ENCODE data around the gene HSDL2. TPM values are rescaled to one million over a fixed set of nuclear protein-coding genes. Genes with fewer than 3 reads are reported as not detected.
"Not testable (repeated sequence)": the region's sequence is repeated elsewhere in the genome, so short reads cannot be mapped to it uniquely, and the experiment has no call there.

Gene HSDL2
- total RNA-seq, 6 experiments from 2014 or later = 31.7 to 38.6 (median 33.5) TPM

DNA sequence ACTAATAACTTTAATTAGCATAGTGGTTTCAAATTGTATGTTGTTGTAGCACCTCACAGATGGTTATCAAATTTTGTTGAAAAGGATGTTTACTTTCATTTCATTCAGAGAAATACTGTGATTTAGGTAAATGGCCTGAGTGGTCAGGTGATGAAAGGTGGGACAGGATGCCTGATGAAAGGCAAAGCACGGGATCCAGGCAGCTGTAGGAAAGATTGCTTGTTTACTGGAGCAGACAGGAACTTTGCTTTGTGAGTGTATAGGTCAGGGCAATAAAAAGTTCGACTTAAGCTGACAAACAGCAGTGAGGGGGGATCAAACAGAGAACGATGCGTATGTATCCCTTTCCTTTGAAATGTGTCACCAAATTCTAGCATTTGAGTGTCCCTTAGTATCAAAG is 125.7 kb downstream of the HSDL2 start:
- no peak for DNase-seq
- Mint-ChIP-seq H3K4me1 (ENCODE audit: low read depth) (peaks cover 23% of the 10 kb centered on the region), H3K4me3 (no peak overlapping the region), H3K27ac (no peak overlapping the region), H3K36me3 (ENCODE audit: low read depth) (peaks cover 5% of the 10 kb centered on the region; the same call in 1 of the 2 replicates), H3K9me3 (no peaks in the 10 kb centered on the region), H3K27me3 (ENCODE audit: insufficient read depth) (no peaks in the 10 kb centered on the region)
- TF ChIP-seq, protein P1, sequence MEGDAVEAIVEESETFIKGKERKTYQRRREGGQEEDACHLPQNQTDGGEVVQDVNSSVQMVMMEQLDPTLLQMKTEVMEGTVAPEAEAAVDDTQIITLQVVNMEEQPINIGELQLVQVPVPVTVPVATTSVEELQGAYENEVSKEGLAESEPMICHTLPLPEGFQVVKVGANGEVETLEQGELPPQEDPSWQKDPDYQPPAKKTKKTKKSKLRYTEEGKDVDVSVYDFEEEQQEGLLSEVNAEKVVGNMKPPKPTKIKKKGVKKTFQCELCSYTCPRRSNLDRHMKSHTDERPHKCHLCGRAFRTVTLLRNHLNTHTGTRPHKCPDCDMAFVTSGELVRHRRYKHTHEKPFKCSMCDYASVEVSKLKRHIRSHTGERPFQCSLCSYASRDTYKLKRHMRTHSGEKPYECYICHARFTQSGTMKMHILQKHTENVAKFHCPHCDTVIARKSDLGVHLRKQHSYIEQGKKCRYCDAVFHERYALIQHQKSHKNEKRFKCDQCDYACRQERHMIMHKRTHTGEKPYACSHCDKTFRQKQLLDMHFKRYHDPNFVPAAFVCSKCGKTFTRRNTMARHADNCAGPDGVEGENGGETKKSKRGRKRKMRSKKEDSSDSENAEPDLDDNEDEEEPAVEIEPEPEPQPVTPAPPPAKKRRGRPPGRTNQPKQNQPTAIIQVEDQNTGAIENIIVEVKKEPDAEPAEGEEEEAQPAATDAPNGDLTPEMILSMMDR (IDR thresholded peaks at IDR 0.05) = no peak

DNA sequence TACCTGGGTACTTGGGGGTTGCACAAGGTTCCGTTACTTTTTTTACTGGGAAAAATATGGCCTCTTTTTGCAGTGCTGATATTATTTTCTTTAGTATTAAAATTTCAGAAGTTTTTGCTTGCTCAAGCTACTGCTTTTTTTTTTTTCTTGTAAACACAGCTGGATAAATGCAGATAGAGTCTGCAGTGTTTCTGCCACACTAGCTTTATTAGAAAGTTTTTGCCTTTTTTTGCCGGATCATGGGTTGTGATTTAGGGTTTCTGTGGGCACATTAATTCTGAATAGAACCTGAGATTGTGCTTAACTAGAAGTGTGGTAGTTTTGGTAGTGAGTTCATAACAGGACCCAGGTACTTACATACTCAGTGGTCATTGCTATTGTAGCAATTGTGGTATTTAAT is 126.7 kb downstream of the HSDL2 start:
- Mint-ChIP-seq H3K27me3 (ENCODE audit: insufficient read depth) (no peaks in the 10 kb centered on the region), H3K4me1 (ENCODE audit: low read depth) (peaks cover 19% of the 10 kb centered on the region), H3K36me3 (ENCODE audit: low read depth) (peaks cover 1% of the 10 kb centered on the region; the same call in 1 of the 2 replicates), H3K4me3 (no peak overlapping the region), H3K9me3 (no peaks in the 10 kb centered on the region), H3K27ac (no peak overlapping the region)
- TF ChIP-seq, protein P1 (IDR thresholded peaks at IDR 0.05) = no peak
- no peak for DNase-seq

DNA sequence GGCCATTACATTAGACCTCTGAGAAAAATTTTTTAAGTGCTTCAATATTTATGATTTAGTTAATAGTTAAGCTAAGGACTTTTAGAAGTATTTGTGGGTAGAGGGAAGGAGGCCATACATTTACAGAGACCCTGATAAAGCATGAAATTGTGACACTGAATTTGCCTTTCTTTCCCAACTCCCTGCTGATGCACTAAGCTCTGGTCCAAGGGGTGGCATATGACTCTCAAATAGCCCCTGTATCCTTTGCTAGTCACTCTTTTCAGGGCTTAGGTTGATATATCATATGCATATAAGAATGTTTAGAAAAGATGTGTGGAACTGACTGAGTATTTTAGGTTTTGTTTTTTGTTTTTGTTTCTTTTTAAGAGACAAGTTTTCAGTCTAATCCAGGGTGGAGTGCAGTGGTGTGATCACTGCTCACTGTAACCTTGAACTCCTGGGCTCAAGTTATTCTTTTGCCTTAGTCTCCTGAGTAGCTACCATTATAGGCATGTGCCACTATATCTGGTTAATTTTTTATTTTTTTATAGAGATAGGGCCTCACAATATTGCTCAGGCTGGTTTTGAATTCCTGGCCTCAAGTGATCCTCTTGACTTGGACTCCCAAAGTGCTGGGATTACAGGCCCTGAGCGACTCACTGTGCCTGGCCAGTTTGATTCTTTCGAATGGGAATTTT is 127.2 kb downstream of the HSDL2 start:
- Mint-ChIP-seq H3K27me3 (ENCODE audit: insufficient read depth) (no peaks in the 10 kb centered on the region), H3K27ac (no peak overlapping the region), H3K4me1 (ENCODE audit: low read depth) (peaks cover 13% of the 10 kb centered on the region), H3K4me3 (no peak overlapping the region), H3K9me3 (no peaks in the 10 kb centered on the region), H3K36me3 (ENCODE audit: low read depth) (no peaks in the 10 kb centered on the region)
- no peak for DNase-seq
- TF ChIP-seq, protein P1 (IDR thresholded peaks at IDR 0.05) = no peak

DNA sequence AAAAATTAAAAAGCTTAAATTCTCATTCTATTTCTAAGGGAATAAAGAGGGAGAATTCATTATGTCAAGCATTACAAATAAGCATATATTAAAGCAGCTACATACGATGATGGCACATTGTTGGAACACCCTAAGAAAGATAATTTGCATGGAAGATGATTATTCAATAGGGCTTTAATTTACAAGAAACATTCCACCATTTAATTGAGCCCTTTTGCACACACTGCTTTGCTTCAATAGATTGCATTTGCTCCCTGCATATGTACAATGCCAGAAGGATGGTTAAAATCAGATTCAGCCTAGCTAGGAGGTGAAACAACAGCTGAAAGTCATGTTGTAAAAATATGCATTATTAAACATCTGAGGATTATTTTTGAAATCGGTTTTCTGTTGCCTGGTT is 128.5 kb downstream of the HSDL2 start:
- Mint-ChIP-seq H3K27me3 (ENCODE audit: insufficient read depth) (no peaks in the 10 kb centered on the region), H3K4me3 (no peak overlapping the region), H3K9me3 (no peaks in the 10 kb centered on the region), H3K27ac (no peak overlapping the region), H3K4me1 (ENCODE audit: low read depth) (peaks cover 5% of the 10 kb centered on the region; the same call in 1 of the 2 replicates), H3K36me3 (ENCODE audit: low read depth) (no peaks in the 10 kb centered on the region)
- TF ChIP-seq, protein P1 (IDR thresholded peaks at IDR 0.05) = no peak
- DNase-seq = no peak

DNA sequence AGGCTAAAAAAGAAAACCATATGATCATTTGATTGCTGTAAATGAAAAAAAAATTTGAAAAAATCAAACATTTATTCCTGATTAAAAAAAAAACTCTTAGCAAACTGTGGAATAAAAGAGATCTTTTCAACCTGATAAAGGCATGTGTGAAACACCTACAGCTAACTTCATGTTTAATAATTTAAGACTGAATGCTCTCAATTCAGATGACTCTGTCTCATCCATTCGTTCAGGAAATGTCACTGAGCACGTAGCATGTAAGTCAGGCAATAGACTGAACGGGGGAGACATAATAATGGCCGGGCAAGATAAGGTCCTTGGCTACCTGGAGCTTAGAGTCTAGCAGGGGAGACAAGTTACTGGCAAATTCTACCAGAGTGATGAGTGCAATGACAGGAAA is 132.5 kb downstream of the HSDL2 start:
- not testable (repeated sequence) for H3K4me1 Mint-ChIP-seq (ENCODE audit: low read depth); DNase-seq; H3K36me3 Mint-ChIP-seq (ENCODE audit: low read depth); H3K27me3 Mint-ChIP-seq (ENCODE audit: insufficient read depth); H3K4me3 Mint-ChIP-seq; H3K27ac Mint-ChIP-seq; H3K9me3 Mint-ChIP-seq

DNA sequence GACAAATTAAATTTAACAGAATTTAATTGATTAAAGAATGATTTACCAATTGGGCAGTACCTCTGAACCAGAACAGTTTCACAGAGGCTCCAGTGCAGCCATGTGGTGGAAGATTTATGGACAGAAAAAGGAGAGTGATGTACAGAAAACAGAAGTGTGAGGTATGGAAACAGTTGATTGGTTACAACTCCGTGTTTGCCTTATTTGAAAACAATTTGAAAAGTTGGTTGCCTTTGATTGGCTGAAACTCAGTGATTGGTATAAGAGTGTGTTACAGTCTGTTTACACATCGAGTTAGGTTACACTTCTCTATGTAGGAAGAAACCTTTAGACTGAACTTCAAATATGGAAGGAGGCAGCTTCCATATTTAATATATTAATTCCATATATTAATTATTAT is 136.9 kb downstream of the HSDL2 start:
- Mint-ChIP-seq H3K9me3 (no peaks in the 10 kb centered on the region), H3K27me3 (ENCODE audit: insufficient read depth) (no peaks in the 10 kb centered on the region), H3K4me3 (no peak overlapping the region), H3K36me3 (ENCODE audit: low read depth) (no peaks in the 10 kb centered on the region), H3K27ac (no peak overlapping the region), H3K4me1 (ENCODE audit: low read depth) (no peaks in the 10 kb centered on the region)
- TF ChIP-seq, protein P1 (IDR thresholded peaks at IDR 0.05) = no peak
- DNase-seq = no peak

Data from HFFc6 (cell line).